Activated CD4-positive, alpha-beta T cell treated with anti-CD3 and anti-CD28 coated beads for 4 hours (primary cell): Measurements from ENCODE around the gene DCAF10.
A peak's percentile ranks its signal among the peaks of the same experiment; 100 is the strongest.
"Not testable (repeated sequence)": the region's sequence is repeated elsewhere in the genome, so short reads cannot be mapped to it uniquely, and the experiment has no call there.

ENCODE experiments used
- DNase-seq, 2 donors: peaks; one replicate each; pipeline ENCODE4 v3.0.0-alpha.2; 2020

DCAF10 gene

DNA sequence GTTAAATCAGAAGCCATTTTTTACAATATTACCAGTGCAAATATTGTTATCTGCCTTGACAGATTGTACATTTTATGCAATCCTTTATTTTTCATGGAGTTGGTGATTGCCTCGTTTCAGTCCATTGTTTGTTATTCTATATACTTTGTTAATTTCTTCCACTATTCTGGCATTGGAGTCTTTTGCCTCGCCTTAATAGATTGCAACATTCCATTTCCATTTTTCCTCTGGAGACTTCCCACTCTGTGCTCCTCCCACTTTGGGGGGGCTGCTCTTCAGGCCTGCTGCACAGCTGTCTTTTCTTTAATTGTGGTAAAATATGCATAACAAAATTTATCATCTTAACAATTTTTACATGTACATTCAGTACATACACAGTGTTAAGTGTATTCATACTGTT, 4.4 kb upstream of the DCAF10 start:
- no peak for DNase-seq

DNA sequence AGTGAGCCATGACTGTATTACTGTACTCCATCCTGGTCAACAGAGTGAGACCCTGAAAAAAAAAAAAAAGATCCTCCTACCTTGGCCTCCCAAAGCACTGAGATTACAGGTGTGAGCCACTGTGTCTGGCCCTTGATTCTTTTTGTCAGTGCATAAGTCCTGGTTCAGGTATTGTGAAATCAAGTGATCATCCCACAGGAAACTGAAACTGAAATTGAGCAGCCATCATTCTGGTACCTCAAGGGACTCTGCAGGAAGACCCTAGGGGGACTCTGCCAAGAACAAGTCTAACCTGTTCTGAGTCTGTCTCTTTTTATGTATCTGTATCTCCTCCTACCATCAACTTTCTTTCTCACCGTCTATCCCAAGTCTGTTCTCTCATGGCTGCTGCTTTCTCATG, 1.9 kb upstream of the DCAF10 start:
- DNase-seq, result no peak

DNA sequence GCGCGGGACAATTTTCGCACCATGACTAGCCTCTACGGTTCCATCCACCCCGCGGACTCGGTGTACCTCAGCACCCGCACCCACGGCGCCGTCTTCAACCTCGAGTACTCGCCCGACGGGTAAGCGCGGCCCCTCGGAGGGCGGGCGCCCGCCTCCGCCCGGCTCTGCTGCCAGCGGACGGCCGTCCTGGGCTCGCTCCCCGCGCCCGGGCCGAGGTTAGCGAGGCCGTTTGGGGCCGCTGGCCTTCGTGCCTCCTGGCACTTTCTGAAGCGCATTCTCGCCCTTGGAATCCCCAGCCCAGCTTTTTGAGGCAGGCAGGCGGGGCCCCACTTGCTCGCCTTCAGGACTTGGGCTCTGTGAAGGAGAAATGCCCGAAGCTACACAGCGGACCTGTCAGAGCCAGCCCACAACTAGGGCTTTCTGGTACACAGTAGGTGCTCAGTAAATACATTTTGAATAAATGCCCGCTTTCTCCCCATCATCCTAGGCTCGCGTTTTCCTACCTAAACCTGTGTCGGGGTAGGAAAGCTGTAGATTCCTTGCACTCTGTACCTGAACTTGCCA, 772 bp downstream of the DCAF10 start:
- peak; percentile 8 to 25 for DNase-seq

DNA sequence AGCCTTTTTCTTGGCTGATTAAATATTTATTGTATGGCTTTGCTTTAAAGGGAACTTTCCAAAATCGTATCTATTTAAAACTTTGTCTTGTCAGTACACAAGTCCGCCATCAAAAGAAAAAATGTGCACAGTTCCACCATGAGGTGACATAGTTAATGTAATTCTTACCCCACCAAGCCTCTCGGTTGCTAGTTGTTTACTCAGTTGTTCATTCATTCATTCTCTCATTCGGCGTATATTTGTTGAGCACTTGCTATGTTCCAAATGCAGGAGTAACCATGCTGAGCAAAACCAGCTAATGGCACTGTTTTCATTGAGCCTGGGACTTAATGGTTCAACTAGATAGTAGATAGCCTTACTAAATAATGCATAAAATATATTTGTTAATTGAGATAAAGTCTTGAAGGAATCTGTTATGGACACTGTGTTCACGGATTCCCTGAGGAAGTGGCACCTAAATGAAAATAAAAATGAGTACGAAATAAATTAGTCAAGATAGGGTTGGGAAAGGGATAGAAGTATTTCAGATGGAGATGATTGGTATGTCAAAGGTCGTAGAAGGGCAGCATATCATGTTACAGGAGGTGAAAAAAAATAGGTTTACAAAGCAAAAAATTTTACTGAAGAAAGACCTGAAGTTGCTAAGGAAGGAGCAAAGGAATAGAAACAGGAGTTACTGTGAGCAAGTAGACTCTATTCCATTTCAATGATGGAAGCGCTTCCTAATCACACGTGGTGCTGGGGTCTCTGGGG, 1.5 kb downstream of the DCAF10 start:
- no peak for DNase-seq

DNA sequence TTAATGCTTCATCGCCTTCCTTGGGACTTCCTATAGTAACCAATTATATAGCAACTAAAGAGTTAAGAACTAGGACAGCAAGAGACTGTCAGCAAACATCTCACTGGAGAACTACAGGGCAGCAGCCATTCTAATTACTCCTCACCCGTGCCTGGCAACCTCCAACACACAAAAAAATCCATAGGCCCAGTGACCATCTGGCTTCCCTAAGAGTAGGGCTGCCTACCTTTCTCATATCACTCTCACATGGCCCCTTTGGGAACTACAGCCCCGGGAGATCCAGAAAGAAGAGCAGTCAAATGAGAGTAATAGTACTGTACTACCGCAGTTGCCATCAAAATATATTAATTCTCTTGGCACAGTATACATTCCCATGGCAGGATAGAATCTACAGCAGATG, 5.7 kb downstream of the DCAF10 start:
- no peak for DNase-seq

DNA sequence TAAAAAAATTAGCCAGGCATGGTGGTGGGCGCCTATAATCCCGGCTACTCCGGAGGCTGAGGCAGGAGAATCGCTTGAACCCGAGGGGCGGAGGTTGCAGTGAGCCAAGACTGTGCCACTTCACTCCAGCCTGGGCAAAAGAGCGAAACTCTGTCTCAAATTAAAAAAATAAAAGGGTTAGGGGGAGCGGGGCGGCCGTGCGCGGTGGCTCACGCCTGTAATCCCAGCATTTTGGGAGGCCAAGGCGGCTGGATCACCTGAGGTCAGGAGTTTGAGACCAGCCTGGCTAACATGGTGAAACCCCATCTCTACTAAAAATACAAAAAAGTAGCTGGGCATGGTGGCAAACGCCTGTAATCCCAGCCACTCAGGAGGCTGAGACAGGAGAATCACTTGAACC, 9.1 kb downstream of the DCAF10 start:
- not testable (repeated sequence) for DNase-seq

DNA sequence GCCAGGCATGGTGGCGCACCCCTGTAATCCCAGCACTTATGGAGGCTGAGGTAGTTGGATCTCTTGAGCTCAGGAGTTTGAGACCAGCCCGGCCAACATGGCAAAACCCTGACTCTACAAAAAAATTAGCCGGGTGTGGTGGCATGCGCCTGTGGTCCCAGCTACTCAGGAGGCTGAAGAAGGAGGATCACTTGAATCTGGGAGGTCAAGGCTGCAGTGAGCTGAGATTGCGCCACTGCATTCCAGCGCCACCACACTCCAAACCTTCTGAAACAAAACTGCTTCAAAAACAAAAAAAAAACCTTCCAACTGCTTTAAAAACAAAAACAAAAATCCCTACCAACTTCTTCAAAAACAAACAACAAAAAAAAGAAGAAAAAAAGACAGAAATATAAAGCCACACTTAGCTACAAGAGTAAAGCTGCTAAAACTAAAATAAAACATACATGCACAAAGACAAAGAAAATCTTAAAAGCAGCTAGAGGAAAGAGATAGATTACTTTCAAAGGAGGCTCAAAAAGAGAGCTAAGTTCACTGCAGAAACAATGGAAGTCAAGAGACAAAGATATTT, 11.4 kb downstream of the DCAF10 start:
- DNase-seq, result no peak

DNA sequence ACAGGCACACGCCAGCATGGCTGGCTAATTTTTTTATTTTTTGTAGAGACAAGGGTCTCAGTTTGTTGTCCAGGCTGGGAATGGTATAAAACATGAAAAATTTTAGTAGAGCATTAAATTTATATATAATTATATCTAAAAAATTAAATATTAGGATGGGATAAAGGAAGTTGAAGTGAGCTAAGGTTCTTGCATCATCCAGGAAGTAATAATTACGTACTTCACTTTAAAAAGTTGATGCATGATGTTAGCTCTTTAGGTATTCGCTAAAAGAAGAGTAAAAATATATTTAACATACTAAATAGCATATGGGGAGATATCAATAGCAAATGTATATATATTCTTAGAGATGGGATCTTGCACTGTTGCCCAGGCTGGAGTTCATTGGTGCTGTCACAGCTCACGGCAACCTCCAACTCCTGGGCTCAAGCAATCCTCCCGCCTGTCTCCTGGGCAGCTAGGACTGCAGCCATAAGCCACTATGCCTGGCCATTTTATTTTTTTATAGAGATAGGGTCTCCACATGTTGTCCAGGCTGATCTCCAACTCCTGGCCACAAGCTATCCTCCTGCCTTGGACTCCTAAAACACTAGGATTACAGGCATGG, 12.3 kb downstream of the DCAF10 start:
- no peak for DNase-seq

DNA sequence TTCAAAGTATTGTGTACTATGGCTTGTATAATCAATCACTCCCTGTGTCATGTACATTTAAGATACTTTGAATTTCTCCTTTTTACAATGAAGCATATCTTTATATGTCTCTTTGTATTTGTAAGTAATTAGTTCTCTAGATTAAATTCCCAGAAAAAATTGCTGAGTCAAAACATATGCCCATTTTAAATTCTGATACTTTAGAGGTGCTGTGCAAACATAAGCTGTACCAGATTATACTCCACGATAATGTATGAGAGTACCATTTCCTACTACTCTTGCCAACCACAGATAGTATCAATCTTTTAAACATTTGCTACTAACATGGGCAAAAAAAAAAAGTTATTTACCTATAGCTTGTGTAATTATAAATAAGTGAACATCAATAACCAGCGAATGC, 18.3 kb downstream of the DCAF10 start:
- no peak for DNase-seq

DNA sequence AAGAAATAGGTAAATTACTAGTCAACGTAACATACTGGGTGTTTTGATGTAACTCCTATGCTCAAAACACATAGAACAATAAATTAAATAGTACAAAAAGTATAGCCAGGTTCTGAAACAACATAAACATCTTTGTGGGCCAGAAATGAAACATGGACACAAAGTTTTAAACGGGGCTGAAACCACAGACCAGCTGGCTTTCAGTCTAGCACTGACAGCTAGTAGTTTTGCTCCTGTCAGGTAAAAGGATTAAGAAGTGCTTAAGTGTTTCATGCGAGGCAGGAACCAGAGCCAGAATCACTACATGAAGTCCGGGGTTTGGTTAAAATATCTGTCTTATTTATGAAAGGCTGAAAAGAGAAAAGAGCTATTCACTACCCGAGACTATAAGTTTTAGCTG, 19.5 kb downstream of the DCAF10 start:
- no peak for DNase-seq

DNA sequence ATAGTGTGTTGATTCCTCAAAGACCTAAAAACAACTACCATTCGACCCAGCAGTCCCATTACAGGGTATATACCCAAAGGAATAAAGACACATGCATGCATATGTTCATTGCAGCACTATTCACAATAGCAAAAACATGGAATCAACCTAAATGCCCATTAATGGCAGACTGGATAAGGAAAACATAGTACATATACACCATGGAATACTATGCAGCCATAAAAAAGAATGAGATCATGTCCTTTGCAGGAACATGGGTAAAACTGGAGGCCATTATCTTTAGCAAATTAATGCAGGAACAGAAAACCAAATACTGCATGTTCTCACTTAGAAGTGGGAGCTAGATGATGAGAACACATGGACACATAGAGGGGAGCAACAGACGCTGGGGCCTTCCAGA, 24.6 kb downstream of the DCAF10 start:
- not testable (repeated sequence) for DNase-seq

DNA sequence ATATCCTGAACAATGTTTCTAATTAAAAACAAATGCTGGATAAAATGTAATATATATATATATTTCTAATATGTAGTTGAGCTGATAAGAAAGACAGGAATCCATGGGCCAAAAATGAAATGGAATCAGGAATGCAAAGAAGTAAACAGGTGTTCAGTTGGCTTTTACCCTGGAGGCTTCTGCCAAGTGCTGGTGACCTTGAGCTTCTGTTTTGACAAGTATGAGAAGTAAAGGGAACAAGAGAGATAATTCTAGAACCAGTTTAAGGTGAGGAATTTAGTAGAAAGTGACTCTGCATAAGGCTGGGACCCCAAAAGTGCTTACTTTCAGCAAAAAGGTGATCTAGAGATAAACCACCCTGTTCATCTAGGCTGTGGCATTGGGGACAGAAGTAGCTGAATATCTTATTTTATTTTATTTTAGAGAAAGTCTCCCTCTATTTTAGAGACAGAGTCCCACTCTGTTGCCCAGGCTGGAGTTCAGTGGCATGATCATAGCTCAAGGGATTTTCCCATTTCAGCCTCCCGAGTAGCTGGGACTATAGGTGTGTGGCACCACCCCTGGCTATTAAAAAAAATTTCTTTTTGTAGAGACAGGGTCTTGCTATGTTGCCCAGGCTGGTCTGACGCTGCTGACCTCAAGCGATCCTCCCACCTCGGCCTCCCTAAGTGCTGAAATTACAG, 27.0 kb downstream of the DCAF10 start:
- no peak for DNase-seq

DNA sequence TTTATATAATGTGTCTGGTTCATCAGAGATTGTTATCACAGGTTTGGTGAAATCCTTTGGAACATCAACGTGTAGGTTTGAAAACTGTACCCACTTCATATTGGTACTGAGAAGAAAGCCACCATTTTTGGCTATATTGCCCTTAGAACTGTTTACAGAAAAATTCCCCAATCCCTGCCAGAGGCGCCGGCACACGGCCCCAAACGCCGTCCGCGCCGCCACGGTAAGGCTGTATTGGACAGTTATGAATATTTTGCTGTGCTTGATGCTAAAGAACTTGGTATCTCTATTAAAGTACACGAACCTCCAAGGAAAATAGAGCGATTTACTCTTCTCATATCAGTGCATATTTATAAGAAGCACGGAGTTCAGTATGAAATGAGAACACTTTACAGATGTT, 35.2 kb downstream of the DCAF10 start:
- no peak for DNase-seq

DNA sequence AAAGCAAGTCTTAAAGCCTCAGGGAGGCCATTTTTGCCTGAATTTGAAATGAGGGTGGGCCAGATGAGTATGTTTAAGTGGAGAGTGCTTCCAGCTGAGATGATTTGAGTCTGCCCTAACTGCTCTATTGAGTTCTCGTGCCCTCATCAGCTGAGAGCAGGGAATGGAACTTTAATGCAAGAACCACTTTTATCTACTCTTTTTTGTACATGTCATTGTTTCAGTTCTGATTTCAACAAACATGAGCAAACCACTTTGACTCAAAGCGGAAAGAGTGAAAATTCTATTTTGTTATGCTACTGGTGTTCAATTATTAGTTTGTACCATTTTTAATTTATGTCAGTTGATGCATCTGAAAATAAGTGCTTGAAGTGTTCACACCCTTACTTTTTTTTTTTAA, 35.8 kb downstream of the DCAF10 start:
- no peak for DNase-seq

DNA sequence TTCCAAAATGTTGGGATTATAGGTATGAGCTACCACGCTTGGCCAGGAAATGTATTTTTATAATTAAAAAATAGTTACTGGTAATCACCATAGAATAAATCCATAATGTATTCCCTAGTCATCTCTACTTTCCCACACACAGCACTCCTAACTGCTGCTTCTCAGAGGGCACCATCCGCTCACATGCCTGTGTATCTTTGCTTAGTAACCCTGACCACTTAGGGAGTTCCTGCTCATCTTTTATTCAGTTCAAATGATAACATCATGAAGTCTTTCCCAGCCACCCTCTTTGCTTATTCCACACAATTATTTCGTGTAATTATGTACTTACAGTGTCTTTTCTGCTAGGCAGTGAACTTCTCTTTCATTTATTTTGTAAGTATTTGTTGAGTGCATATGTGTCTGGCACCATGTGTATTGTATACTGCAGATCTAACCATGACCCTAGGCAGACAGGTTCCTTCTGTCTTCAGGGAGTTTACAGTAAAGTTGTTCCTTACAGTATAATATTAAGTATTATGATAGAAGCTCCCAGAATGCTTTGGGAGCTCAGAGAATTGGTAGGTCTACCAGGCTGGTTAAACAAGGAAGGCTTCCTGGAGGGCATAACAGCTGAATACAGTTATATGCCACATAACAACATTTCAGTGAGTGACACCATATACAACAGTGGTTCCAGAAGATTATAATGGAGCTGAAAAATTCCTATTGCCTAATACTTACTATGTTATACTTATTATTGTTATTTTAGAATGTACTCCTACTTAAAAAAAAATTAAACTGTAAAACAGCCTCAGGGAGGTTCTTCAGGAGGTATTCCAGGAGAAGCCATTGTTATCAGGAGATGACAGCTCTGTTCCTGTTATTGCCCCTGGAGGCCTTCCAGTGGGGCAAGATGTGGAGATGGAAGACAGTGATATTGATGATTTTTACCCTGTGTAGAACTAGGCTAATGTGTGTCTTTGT, 39.2 kb downstream of the DCAF10 start:
- no peak for DNase-seq

DNA sequence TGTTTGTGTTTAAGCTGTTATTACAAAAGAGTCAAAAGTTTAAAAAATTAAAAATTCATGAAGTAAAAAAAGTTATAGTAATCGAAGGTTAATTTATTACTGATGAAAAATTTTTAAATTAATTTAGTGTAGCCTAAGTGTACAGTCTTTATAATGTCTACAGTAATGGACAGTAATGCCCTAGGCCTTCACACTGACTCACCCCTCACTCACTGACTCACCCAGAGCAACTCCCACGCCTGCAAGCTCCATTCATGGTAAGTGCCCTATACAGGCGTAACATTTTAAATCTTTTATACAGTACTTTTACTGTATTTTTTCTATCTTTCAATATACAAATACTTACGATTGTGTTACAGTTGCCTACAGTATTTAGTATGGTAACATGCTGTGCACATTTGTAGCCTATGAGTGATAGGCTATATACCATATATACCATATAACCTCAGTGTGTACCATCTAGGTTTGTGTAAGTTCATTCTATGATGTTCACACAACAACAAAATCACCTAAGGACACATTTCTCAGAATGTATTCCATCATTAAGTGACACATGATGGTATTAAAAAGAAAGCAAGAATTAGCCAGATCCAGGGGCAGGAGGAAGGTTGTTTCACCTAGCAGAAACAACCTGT, 40.1 kb downstream of the DCAF10 start:
- DNase-seq, result peak in 1 of 2 donors; percentile 4

DNA sequence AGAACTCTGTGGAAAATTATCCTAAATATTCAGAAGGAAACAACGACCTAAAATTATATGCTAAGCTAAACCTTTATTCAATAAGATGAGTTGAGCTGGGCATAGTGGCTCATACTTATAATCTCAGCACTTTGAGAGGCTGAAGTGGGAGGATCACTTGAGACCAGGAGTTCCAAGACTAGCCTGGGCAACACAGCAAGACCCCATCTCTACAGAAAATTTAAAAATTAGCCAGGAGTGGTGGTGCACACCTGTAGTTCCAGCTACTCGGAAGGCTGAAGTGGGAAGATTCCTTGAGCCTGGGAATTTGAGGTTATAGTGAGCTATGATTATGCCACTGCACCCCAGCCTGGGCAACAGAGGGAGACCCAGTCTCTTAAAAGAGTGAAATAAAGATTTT, 51.6 kb downstream of the DCAF10 start:
- DNase-seq, result no peak

DNA sequence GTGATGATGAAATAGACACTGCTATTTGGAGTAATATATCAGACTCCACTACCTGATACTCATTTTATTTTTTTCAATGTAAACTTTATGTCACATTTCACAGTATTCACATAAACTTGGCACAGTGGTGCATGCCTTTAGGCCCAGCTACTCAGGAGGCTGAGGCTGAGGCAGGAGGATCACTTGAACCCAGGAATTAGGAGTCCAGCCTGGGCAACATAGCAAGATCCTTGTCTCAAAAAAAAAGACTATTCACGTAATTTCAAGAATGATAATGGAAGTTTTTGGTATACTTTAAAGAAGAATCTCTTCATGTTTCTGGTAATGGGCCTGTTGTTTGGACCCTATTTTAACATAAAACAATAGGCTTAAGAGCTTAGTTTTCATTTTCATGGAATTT, 56.0 kb downstream of the DCAF10 start:
- DNase-seq, result no peak

DNA sequence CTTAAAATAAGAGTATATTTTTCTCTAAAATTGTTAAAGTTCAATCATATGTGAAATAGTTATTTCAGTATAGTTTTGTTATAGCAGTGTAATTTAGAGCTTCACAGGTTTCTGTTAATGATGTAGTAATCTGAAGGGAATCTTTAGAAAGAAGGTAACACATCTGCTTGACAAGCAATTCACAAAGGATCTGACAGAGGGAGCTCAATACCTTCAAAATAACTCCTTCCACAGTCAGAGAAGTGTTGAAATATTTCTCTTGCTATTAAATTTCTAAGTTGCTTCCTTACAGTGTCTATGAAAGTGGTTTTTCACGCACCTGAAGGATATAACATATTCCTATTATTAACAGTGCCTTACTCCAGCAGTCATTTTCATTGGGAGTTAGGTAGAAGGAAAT, 58.4 kb downstream of the DCAF10 start:
- no peak for DNase-seq

DNA sequence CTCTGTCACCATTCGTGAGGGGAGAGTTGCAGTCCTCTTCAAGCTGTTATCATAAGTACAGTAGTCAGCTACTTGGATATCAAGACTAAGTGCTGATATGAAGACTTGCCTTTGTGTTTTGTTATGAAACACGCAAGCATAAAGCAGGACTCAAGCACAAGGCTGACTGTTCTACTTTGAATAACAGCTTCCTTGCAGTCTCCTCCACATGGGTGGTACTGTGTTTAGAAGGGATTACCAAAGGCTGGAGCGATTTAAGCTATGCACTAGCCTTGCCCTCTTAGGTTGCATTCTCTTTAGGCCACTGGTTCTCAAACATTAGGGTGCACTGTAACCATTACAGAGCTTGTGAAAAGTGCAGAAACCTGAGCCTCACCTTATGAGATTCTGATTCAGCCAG, 61.9 kb downstream of the DCAF10 start:
- DNase-seq, result no peak

DNA sequence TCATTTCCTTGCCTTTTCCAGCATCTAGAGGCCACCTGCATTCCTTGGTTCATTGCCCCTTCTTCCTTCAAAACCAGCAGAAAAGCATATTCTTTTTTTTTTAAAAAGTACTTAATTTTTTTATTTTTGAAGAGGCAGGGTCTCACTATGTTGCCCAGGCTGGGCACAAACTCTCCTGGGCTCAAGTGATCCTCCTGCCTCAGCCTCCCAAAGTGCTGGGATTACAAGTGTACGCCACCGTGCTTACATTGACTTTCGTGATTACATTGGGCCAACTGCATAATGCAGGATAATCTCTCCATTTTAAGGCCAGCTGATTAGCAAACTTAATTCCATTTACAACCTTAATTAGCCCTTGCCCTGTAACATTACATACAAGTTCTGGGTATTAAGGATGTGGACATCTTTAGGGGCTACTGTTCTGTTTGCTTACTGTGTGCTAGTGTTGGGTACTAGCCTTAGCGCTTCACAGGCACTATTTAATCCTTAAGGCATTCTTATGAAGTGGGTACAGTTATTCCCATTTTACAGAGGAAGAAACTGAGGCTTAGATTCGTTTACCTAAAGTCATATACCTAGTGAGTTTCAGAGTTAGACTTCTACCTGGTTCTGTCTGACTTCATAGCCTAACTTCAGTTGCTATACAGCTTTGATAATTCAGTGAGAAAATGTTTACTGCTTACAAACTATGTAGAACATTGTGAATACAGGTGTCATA, 69.6 kb downstream of the DCAF10 start:
- no peak for DNase-seq
